HT1080 (cell line): ENCODE results near the gene CNOT8. TPM values are rescaled to one million over a fixed set of nuclear protein-coding genes. Genes with fewer than 3 reads are reported as not detected.
A peak's percentile ranks its signal among the peaks of the same experiment; 100 is the strongest.
"Not testable (repeated sequence)": the region's sequence is repeated elsewhere in the genome, so short reads cannot be mapped to it uniquely, and the experiment has no call there.

Source experiments
- DNase-seq: peaks from one replicate; pipeline ENCODE4 v3.0.0-alpha.2; 2015; ENCODE audit warnings: low read depth
- total RNA-seq: library from RNA; depleted of rRNA; stranded (reverse); fragments of >200 nt; shearing (Covaris generic); gene quantifications from 2 replicates; pipeline ENCODE4 v1.2.3, GENCODE V29; 2014

CNOT8 gene
- total RNA-seq, 1 experiment from 2014 or later: 40.0 TPM

GRCh38 chr5:154863291-154864080 lies 5.1 kb downstream of the CNOT8 start:
- no peak for DNase-seq

GRCh38 chr5:154865466-154866184 lies 7.2 kb downstream of the CNOT8 start:
- no peak for DNase-seq

GRCh38 chr5:154866841-154867240 lies 8.4 kb downstream of the CNOT8 start:
- DNase-seq: no peak

- peak; percentile 15 for DNase-seq
Measured at GRCh38 chr5:154868702-154869101, 10.3 kb downstream of the CNOT8 start.

- no peak for DNase-seq
Measured at GRCh38 chr5:154871734-154872133, 13.3 kb downstream of the CNOT8 start.

- DNase-seq: no peak
Measured at GRCh38 chr5:154873791-154874331, 15.4 kb downstream of the CNOT8 start.

GRCh38 chr5:154878642-154879335 lies 20.4 kb downstream of the CNOT8 start:
- DNase-seq: no peak

- DNase-seq: no peak
Measured at GRCh38 chr5:154881986-154882385, 23.6 kb downstream of the CNOT8 start.

- DNase-seq: no peak
Measured at GRCh38 chr5:154884424-154884823, 26.0 kb downstream of the CNOT8 start.

- DNase-seq: no peak
Measured at GRCh38 chr5:154885439-154885838, 27.0 kb downstream of the CNOT8 start.

GRCh38 chr5:154892369-154892771 lies 33.9 kb downstream of the CNOT8 start:
- peak; percentile 40 for DNase-seq

GRCh38 chr5:154893381-154893780 lies 35.0 kb downstream of the CNOT8 start:
- DNase-seq: no peak

- DNase-seq: no peak
Measured at GRCh38 chr5:154895606-154896561, 37.5 kb downstream of the CNOT8 start.

GRCh38 chr5:154896562-154897165 lies 38.2 kb downstream of the CNOT8 start:
- no peak for DNase-seq

- no peak for DNase-seq
Measured at GRCh38 chr5:154898210-154898609, 39.8 kb downstream of the CNOT8 start.

GRCh38 chr5:154899151-154899816 lies 40.9 kb downstream of the CNOT8 start:
- DNase-seq: no peak

- DNase-seq: no peak
Measured at GRCh38 chr5:154900066-154900465, 41.6 kb downstream of the CNOT8 start.

GRCh38 chr5:154901276-154901675 lies 42.8 kb downstream of the CNOT8 start:
- no peak for DNase-seq

GRCh38 chr5:154901913-154902312 lies 43.5 kb downstream of the CNOT8 start:
- DNase-seq: no peak

- DNase-seq: not testable (repeated sequence)
Measured at GRCh38 chr5:154905601-154906000, 47.2 kb downstream of the CNOT8 start.
